SU-DHL-6 (cell line): Measurements from ENCODE around the gene GPATCH8.

Experiments
- CTCF ChIP-seq: fragments of 200-600 bp; sonication (generic); IDR thresholded peaks from one replicate; pipeline ENCODE4 v1.5.1; 2017; ENCODE audit warnings: antibody characterized with exemption, mild to moderate bottlenecking, low read length, moderate library complexity; ENCODE audit not compliant: insufficient read depth, poor library complexity, severe bottlenecking
- EZH2phosphoT487 ChIP-seq: fragments of 200-600 bp; sonication (generic), shearing (Covaris generic); conservative IDR thresholded peaks from 2 replicates; pipeline ENCODE4 v1.6.1; 2018; ENCODE audit warnings: mild to moderate bottlenecking, antibody characterized with exemption, low read length, moderate library complexity, mixed read lengths

- TF ChIP-seq CTCF (peak; percentile 65), EZH2phosphoT487 (no peak)
Measured at GRCh38 chr17:44522883-44523671, 19.9 kb upstream of the GPATCH8 start.
